ENCODE measurements around the gene MIS18BP1.

- TF ChIP-seq CTCF (IDR thresholded peaks at IDR 0.05; ENCODE audit: low read depth, low read length), result no peak
- TF ChIP-seq EZH2phosphoT487 (IDR thresholded peaks at IDR 0.05; ENCODE audit: low read depth), result no peak
These were observed 8.2 kb upstream of the MIS18BP1 start for GRCh38 chr14:45261209-45261608.
